ENCODE data around the gene ELAPOR1. TPM values are rescaled to one million over a fixed set of nuclear protein-coding genes. Genes with fewer than 3 reads are reported as not detected.

Gene ELAPOR1
- total RNA-seq, 2 donors from 2014 or later, result 0.11 to 0.12 TPM

DNA sequence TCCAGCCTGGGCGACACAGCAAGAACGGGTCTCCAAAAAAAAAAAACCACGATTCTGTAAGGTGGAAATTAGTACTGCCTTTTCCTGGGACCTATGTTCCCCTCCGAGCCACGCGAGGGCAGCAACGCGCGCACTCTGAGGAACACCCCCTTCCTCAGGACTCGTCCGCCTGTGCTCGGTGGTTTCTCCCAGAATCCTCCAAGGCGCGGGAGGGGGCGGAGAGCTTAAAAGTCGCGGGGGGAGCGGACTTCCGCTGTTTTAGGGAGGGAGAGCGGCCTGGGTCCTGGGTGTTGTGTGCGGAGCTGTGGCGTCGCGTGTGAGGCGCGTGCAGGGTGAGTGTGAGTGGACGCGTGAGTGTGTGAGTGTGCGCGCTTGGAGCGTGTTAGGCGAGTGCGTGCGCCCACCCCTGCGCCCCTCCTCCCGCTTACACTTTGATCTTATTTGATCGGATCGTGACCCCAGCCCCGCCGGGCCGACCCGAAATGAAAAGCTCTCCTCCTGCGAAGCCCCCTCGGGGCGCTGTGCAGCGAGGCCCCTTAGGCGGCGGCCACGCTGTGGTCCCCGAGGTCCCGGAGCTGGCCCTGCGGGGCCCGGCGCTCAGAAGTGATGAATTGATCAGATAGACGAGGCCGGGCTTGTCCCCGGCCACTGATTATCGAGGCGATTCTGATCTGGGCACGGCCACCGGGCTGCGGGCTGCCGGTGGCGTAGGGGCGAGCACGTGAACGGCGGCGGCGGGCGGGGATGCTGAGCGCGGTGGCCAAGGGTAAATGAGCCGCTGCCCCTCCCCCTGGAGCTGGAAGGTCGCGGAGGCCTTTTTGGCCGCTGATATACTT is 13.8 kb upstream of the ELAPOR1 start:
- peak; percentile 97 for DNase-seq (ENCODE audit: low spot score)
- Histone ChIP-seq H3K9me3 (no peaks in the 10 kb centered on the region), H3K27me3 (no peaks in the 10 kb centered on the region), H3K36me3 (peaks cover 2% of the 10 kb centered on the region), H3K4me3 (peak overlapping the region; percentile 90 to 96), H3K27ac (peak overlapping the region; percentile 98 to 99), H3K4me1 (peaks cover 0 to 13% of the 10 kb centered on the region in 2 donors)
- peak; percentile 84 to 96 for TF ChIP-seq CTCF (IDR thresholded peaks at IDR 0.05)

GRCh38 chr1:109104364-109105151 is 9.4 kb upstream of the ELAPOR1 start:
- Histone ChIP-seq H3K27ac (no peak overlapping the region), H3K27me3 (no peaks in the 10 kb centered on the region), H3K9me3 (no peaks in the 10 kb centered on the region), H3K4me1 (peaks cover 0 to 11% of the 10 kb centered on the region in 2 donors), H3K4me3 (no peak overlapping the region), H3K36me3 (no peaks in the 10 kb centered on the region)
- no peak for TF ChIP-seq CTCF (IDR thresholded peaks at IDR 0.05)
- no peak for DNase-seq (ENCODE audit: low spot score)

DNA sequence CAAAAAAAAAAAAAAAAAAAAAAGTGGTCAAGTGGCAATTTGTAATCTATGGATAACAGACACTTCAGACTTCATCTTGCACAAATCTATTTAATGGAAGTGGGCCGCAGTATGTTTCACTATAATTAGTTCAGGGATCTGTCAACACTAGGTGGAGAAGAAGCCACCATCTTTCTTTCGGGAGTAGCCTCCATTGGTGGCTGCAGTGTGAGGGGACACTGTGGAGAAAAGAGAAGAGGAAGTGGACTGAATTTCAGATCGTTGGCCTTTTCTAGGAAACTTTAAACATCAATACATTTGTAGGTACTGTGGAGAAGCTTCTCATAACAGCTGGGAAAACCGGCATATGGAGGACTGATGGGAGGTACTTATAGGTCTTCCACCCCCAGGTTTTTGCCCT is 8.0 kb upstream of the ELAPOR1 start:
- TF ChIP-seq CTCF (IDR thresholded peaks at IDR 0.05), result no peak
- no peak for DNase-seq (ENCODE audit: low spot score)
- Histone ChIP-seq H3K27me3 (no peaks in the 10 kb centered on the region), H3K4me3 (no peak overlapping the region), H3K9me3 (no peaks in the 10 kb centered on the region), H3K36me3 (no peaks in the 10 kb centered on the region), H3K27ac (no peak overlapping the region), H3K4me1 (peaks cover 0 to 7% of the 10 kb centered on the region in 2 donors)

- no peak for DNase-seq (ENCODE audit: low spot score)
- no peak overlapping the region for H3K27ac ChIP-seq
Observed at GRCh38 chr1:109107785-109108184, 6.1 kb upstream of the ELAPOR1 start.

GRCh38 chr1:109109906-109110305 is 4.0 kb upstream of the ELAPOR1 start:
- no peak for DNase-seq (ENCODE audit: low spot score)
- TF ChIP-seq CTCF (IDR thresholded peaks at IDR 0.05), result no peak
- H3K36me3 ChIP-seq, result no peaks in the 10 kb centered on the region
- H3K27ac ChIP-seq, result no peak overlapping the region
- H3K27me3 ChIP-seq, result no peaks in the 10 kb centered on the region
- H3K4me3 ChIP-seq, result no peak overlapping the region
- peaks cover 0 to 28% of the 10 kb centered on the region in 2 donors for H3K4me1 ChIP-seq
- no peaks in the 10 kb centered on the region for H3K9me3 ChIP-seq

More at GRCh38 chr1:109107785-109108184, 6.1 kb upstream of the ELAPOR1 start:
- no peak overlapping the region for H3K4me3 ChIP-seq
- H3K9me3 ChIP-seq, result no peaks in the 10 kb centered on the region
- H3K4me1 ChIP-seq, result peaks cover 0 to 11% of the 10 kb centered on the region in 2 donors
- no peaks in the 10 kb centered on the region for H3K27me3 ChIP-seq
- TF ChIP-seq CTCF (IDR thresholded peaks at IDR 0.05), result no peak
- H3K36me3 ChIP-seq, result no peaks in the 10 kb centered on the region
